Type B pancreatic cell (in vitro differentiated cells): ENCODE results near the gene RNU11. TPM values are rescaled to one million over a fixed set of nuclear protein-coding genes. Genes with fewer than 3 reads are reported as not detected.

ENCODE experiments used
- DNase-seq: peaks from one replicate; pipeline ENCODE4 v3.0.0; 2021; ENCODE audit warnings: mixed read lengths; ENCODE audit not compliant: unreplicated experiment; ENCODE audit errors: extremely low spot score
- H3K27ac Mint-ChIP-seq: 2 replicates; pipeline ENCODE4 v1.8.0; 2021; ENCODE audit warnings: mild to moderate bottlenecking, mixed read lengths
- H3K27me3 Mint-ChIP-seq: 2 replicates; pipeline ENCODE4 v1.8.0; 2021; ENCODE audit warnings: mixed read lengths
- H3K36me3 Mint-ChIP-seq: 2 replicates; pipeline ENCODE4 v1.8.0; 2021; ENCODE audit warnings: mixed read lengths
- H3K4me1 Mint-ChIP-seq: one replicate; pipeline ENCODE4 v1.8.0; 2021; ENCODE audit warnings: mixed read lengths; ENCODE audit not compliant: unreplicated experiment
- H3K4me3 Mint-ChIP-seq: 2 replicates; pipeline ENCODE4 v1.8.0; 2021; ENCODE audit warnings: mild to moderate bottlenecking, mixed read lengths
- H3K9me3 Mint-ChIP-seq: 2 replicates; pipeline ENCODE4 v1.8.0; 2021; ENCODE audit warnings: mixed read lengths
- CTCF ChIP-seq: fragments of 200-600 bp; sonication (generic); conservative IDR thresholded peaks from 2 replicates; pipeline ENCODE4 v1.5.0; 2021; ENCODE audit warnings: antibody characterized with exemption, mild to moderate bottlenecking
- long read RNA-seq: library from polyadenylated mRNA; unstranded; transcript quantifications from one replicate; pipeline ENCODE4 v2.0.0, GENCODE V29; 2020
- total RNA-seq: library from RNA; stranded (reverse); gene quantifications from 2 replicates; pipeline ENCODE4 v1.2.1, GENCODE V29; 2021; ENCODE audit warnings: low replicate concordance

RNU11 gene
- not detected in 2 replicates for total RNA-seq
- long read RNA-seq, result 0 reads

- no peak for TF ChIP-seq CTCF
- Mint-ChIP-seq H3K27me3 (peaks cover 4% of the 10 kb centered on the region), H3K27ac (peak within 1 kb of the TSS; percentile 100), H3K4me3 (peak within 1 kb of the TSS; percentile 92), H3K9me3 (no peaks in the 10 kb centered on the region), H3K36me3 (no peaks in the 10 kb centered on the region), H3K4me1 (peaks cover 17% of the 10 kb centered on the region)
- peak; percentile 85 for DNase-seq
Observed at GRCh38 chr1:28648474-28649198, at the start of gene RNU11. Gene RNU11 (plus strand): TSS chr1:28648600.

- Mint-ChIP-seq H3K4me3 (no peak overlapping the region), H3K27me3 (no peaks in the 10 kb centered on the region)
- DNase-seq, result no peak
Observed at GRCh38 chr1:28601696-28602095, 46.7 kb upstream of the RNU11 start.

GRCh38 chr1:28602536-28603439, 45.6 kb upstream of the RNU11 start:
- Mint-ChIP-seq H3K4me1 (peaks cover 4% of the 10 kb centered on the region), H3K27ac (peak overlapping the region; percentile 10), H3K4me3 (no peak overlapping the region), H3K9me3 (no peaks in the 10 kb centered on the region), H3K27me3 (no peaks in the 10 kb centered on the region), H3K36me3 (peaks cover 8% of the 10 kb centered on the region)
- peak; percentile 82 for TF ChIP-seq CTCF
- DNase-seq, result no peak

More at GRCh38 chr1:28601696-28602095, 46.7 kb upstream of the RNU11 start:
- TF ChIP-seq CTCF, result no peak
- no peaks in the 10 kb centered on the region for H3K9me3 Mint-ChIP-seq
- peaks cover 4% of the 10 kb centered on the region for H3K4me1 Mint-ChIP-seq
- H3K36me3 Mint-ChIP-seq, result peaks cover 8% of the 10 kb centered on the region
- peak overlapping the region; percentile 72 for H3K27ac Mint-ChIP-seq

GRCh38 chr1:28604411-28604810, 44.0 kb upstream of the RNU11 start:
- H3K4me1 Mint-ChIP-seq, result peaks cover 4% of the 10 kb centered on the region
- no peak for TF ChIP-seq CTCF
- H3K4me3 Mint-ChIP-seq, result no peak overlapping the region
- peaks cover 8% of the 10 kb centered on the region for H3K36me3 Mint-ChIP-seq
- DNase-seq, result no peak
- H3K9me3 Mint-ChIP-seq, result no peaks in the 10 kb centered on the region
- H3K27me3 Mint-ChIP-seq, result no peaks in the 10 kb centered on the region
- no peak overlapping the region for H3K27ac Mint-ChIP-seq

- Mint-ChIP-seq H3K27ac (no peak overlapping the region), H3K4me3 (no peak overlapping the region), H3K27me3 (no peaks in the 10 kb centered on the region), H3K4me1 (peaks cover 4% of the 10 kb centered on the region), H3K36me3 (peaks cover 8% of the 10 kb centered on the region), H3K9me3 (no peaks in the 10 kb centered on the region)
- no peak for DNase-seq
- TF ChIP-seq CTCF, result no peak
Observed at GRCh38 chr1:28604962-28605361, 43.4 kb upstream of the RNU11 start.
